LNCAP (cell line): ENCODE measurements around the gene MGAT2.
A peak's percentile ranks its signal among the peaks of the same experiment; 100 is the strongest.

Experiments
- TF ChIP-seq, protein P1 (sequence below): fragments of 450-650 bp; IDR thresholded peaks from 2 replicates; pipeline ENCODE4 v1.5.1; 2017; ENCODE audit warnings: mild to moderate bottlenecking

The MGAT2 gene

DNA sequence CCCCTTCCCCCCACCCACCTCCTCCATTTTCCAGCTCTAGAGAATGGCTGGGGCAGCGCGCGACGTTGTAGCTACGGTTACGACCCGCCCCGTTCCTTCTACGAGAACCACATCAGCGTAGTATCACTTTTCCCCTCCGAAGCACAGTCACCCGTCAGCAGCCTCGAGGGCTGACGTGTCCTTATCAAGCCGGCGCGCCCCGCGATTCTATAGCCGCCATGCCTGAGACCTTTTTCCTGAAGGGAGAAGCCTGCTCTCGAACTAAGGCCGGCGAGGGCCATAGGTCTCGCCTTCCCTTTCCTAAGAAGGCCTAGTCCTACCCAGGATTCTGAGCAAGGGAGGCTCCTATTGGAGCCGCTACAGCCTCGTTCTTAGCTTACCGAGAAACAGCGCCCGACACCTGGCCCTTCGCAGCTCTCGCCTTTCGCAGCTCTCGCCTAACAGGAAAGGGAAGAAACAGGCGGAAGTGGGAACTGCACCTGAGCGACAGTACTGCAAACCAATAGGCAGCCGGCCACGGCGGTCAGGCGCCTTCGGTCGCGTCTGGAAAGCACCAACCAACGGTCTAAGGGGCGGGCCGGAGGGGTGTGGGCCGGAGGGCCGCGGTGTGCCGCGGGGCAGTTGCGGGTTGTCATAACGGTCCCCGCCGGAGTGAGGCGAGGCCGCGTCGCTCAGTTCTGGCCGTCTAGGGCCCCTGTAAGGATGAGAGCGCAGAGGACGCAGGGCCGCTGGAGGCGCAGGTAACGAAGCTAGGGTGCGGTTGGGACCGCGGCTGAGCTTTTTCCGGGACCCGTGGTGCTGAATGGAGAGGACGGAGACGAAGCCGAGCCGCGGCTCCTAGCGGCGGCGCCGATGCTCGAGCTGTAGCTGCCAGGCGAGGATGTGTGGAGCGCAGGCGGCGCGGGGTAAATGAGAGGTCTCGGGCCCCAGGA, at the start of gene MGAT2, which contains the start of gene RPL36AL:
Gene MGAT2 (plus strand): TSS at position 618 of the 932 bp plus-strand sequence. CDS start 470 bp downstream, outside the sequence.
Gene RPL36AL (minus strand): TSS at position 445 of the 932 bp plus-strand sequence. CDS start 1,522 bp downstream, outside the sequence.
- TF ChIP-seq, protein P1, sequence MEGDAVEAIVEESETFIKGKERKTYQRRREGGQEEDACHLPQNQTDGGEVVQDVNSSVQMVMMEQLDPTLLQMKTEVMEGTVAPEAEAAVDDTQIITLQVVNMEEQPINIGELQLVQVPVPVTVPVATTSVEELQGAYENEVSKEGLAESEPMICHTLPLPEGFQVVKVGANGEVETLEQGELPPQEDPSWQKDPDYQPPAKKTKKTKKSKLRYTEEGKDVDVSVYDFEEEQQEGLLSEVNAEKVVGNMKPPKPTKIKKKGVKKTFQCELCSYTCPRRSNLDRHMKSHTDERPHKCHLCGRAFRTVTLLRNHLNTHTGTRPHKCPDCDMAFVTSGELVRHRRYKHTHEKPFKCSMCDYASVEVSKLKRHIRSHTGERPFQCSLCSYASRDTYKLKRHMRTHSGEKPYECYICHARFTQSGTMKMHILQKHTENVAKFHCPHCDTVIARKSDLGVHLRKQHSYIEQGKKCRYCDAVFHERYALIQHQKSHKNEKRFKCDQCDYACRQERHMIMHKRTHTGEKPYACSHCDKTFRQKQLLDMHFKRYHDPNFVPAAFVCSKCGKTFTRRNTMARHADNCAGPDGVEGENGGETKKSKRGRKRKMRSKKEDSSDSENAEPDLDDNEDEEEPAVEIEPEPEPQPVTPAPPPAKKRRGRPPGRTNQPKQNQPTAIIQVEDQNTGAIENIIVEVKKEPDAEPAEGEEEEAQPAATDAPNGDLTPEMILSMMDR: 0 out of 2 replicates have a peak, but pooled peaks have one; percentile 21

DNA sequence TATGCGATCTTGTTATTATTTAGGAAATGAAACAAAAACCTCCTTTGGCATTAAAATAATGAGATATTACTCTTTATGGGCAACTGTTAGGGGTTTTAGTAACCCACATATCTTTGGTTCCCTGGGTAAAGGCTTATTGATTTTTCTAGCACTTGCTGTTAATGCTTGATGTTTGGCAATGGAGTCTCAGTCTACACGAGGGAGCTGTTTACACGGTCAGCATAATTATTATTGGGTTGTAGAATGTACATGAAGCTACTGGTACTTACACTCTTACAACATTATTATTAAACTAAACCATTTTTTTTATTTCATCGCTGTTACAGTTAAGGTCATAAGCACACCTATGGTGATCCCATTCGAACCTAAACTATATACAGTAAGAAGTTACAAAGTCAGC, 46.6 kb upstream of the MGAT2 start:
- TF ChIP-seq, protein P1: no peak

DNA sequence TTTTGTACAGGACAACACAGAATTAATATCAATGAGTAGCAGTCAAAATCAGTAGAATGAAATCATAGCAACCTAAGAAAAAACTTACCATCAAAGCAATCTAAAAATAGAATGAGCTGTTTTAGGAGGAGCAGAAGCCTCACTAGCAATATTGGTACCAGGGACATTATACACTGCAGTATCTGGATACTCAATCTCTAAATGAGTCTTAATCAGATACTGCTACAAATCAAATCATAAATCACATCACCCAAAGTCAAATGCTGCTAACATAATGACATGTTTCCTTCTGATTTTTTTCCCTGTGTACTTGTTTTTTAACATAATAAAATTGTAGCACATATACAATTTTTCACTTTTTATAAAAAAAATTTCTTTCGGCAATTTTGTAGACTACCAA, 42.5 kb upstream of the MGAT2 start:
- TF ChIP-seq, protein P1: no peak

DNA sequence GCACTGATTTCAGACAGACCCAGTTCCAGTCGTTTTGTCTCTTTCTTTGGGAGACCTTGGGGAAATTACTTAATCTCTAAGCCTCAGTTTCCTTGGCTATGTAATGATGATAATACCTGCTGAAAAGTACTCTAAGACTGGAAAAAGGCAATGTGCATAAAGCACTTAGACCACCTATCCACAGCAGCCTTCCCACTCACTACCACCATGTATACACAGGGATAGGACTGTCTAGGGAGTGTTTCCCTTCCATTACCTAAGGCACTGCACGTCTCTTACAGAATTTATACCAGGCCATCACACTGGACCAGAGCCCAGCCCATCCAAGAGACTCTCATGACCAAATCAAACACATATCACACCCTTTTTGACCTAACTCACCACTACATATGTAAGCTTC, 40.8 kb upstream of the MGAT2 start:
- TF ChIP-seq, protein P1: no peak

DNA sequence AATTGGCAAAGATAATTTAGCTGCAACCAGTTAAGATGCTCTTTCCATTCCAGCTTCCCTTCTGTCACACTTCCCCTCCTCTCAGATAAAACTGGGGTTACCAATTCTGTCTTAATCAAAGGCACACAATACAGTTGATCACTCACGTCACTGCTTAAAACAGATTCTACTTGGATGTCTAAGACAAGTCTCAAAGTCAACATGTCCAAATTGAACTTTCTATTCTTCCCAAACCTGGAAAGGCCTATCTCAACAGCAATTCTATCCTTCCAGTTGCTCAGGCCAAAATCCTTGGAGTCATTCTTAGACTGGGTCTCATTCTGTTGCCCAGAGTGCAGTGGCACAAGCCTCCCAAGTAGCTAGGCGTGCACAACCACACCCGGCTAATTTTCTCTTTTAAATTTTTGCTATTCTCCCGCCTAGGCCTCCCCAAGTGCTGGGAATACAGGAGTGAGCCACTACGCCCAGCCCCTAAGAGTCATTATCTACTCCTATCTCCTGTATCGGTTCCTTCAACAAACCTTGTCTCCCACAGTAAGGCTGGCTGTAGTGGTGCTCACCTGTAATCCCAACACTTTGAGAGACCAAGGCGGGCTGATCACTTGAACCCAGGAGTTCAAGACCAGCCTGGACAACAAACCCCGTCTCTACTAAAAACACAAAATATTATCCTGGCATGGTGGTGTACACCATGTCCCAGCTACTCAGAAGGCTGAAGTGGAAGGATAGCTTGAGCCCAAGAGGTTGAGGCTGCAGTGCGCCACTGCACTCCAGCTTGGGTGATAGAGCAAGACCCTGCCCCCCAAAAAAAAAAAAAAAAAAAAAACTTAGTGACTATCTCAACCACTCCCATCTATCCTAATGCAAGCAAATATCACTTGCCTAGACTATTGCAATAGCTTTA, 39.1 kb upstream of the MGAT2 start:
- TF ChIP-seq, protein P1: no peak

DNA sequence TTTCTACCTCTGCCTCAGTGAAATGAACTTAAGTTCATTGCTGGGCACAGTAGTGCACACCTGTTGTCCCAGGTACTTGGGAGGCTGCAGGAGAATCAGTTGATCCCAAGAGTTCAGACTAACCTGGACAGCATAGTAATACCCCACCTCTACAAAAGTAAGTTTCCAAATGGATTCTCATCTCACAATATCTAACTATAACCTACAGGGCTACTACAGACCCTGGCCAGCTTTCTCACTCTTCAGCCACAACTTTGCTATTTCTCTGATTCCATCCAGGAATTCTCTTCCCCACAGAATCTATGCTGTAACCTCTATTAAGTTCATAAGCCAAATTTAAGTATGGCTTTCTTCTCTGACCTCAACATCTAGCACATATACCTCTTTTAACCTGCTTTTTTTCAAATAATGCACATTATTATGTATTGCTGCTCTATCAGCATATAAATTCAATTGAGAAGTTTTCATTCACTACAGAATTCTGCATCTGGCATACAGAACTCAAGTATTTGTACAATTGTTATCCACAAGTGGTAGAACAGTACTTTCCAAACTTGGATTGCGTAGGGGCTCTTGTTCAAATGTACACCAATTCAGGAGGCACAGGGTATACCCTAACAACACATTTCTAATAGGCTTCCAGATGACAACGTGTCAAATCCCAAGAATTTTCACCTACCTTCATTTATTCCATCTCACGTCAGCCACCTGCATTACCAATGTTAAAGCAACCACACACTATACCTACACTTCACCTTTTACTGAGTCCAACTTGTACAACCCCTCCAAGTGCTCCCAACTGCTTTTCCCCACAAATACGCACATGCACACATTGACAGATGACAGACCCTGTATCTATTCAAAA, 38.3 kb upstream of the MGAT2 start:
- TF ChIP-seq, protein P1: no peak
